HG03064 (cell line): Measurements from ENCODE around the gene KIRREL2.

Experiments used
- ATAC-seq: cut with Tn5 transposase; IDR thresholded peaks from one replicate; pipeline ENCODE4 v1.9.1; 2021; ENCODE audit warnings: low read depth; ENCODE audit not compliant: unreplicated experiment

The KIRREL2 gene

DNA sequence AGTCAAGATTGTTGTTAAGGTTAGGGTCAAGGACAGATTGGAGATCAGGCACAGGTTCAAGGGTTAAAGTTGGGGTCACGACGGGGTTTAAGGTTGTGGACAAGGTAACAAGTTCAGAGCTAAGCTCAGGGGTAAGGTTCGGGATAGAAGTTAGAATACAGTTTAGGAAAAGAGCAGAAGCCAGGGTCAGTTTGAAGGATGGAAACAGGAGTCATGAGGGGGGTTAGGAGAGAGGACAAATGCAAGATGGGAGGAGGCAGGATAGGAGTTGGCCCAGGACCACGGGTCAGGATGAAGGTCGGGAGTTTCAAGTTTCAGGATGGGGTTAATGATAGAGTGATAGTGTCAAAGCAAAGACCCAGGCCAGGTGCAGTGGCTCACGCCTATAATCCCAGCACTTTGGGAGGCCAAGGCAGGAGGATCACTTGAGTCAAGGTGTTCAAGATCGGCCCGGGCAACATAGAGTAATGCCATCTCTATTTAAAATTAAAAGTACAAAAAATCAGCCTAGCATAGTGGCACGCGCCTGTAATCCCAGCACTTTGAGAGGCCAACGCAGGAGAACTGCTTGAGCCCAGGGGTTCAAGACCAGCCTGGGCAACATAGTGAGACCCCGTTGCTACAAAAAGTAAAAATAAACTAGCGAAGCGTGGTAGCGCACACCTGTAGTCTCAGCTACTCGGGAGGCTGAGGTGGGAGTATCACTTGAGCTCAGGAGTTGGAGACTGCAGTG is 12.1 kb upstream of the KIRREL2 start:
- no peak for ATAC-seq

DNA sequence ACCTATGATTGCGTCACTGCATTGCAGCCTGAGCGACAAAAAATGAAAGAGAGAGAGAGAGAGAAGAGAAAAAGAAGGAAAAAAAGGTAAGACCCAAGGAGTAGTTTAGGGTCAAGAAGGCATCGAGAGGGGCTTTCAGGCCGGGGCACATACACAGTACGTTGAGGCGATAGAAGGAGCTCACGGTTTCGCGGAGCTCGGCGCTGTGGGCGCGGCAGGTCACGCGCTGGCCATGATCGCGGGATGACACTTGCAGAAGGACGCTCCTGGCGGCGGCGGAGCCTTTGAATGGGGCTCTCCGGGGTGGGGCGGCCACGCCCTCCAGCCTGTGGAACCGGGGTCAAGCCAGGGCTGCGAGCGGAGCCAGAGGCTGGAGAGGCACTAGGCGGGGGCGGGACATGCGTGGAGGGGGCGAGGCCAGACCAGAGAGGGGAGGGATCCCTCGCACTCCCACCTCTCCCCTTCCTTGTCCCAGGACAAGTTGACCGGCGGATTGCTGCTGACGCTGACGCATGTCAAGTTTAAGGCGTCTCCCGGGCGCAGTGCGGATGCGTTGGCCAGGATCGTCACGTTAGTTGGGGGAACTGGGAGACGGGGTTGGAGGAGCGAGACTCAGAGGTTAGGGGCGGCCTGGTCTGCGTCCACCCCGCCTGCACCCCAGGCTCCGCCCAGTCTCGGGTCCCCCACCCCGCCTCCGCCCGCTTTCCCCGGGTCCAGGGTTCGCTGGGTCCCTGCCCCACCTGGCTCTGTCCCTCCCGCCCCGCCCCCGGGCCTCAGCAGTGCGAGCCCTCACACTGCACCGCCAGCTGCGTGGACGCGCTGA is 11.3 kb upstream of the KIRREL2 start:
- ATAC-seq, result no peak

- ATAC-seq, result no peak
These were observed 10.6 kb upstream of the KIRREL2 start for GRCh38 chr19:35846038-35846668.

- no peak for ATAC-seq
These were observed 8.8 kb upstream of the KIRREL2 start for GRCh38 chr19:35847911-35848310.

DNA sequence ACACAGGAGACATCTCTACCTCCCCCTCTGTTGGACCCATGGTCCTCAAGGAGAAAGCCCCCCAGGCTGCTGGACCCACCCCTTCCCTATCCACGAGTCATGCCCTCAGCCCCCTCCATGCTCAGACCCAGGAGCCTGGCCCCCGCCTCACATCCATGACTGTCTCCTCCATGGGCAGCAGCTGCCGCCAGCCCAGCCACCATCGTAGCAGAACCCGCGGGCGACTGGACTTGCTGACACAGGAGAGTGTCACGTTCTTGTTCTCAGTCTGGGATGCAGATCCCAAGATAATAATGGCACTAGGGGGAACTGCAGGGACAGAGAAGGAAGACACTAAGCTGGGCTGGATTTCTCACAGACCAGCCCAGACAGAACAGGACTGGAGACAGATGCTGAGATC is 8.2 kb upstream of the KIRREL2 start:
- no peak for ATAC-seq

DNA sequence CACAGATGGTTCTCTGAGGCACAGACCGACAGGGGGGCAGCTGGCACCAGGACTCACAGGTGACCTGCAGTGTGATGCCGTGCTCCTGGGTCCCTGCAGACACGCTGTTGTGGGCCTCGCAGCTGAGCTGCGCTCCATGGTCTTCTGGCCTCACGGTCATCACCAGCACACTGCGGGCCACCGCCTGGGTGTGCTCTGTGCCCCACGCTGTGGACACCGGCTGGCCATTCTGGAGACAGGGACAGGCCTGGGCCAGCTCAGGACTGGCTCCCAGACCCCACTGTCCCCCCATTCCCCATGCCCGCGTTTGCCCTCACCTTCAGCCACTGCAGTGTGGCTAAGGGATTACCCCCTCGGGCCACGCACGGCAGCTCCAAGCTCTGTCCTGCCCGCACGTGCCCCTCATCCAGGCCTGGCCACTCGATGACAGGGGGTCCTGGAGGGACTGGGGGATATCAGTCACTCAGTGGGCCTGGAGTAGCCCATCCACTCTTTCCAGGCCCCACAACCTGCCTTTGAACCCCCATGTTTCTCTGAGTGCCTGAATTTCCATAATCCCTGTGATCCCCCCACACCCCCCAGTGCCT is 7.7 kb upstream of the KIRREL2 start:
- no peak for ATAC-seq

DNA sequence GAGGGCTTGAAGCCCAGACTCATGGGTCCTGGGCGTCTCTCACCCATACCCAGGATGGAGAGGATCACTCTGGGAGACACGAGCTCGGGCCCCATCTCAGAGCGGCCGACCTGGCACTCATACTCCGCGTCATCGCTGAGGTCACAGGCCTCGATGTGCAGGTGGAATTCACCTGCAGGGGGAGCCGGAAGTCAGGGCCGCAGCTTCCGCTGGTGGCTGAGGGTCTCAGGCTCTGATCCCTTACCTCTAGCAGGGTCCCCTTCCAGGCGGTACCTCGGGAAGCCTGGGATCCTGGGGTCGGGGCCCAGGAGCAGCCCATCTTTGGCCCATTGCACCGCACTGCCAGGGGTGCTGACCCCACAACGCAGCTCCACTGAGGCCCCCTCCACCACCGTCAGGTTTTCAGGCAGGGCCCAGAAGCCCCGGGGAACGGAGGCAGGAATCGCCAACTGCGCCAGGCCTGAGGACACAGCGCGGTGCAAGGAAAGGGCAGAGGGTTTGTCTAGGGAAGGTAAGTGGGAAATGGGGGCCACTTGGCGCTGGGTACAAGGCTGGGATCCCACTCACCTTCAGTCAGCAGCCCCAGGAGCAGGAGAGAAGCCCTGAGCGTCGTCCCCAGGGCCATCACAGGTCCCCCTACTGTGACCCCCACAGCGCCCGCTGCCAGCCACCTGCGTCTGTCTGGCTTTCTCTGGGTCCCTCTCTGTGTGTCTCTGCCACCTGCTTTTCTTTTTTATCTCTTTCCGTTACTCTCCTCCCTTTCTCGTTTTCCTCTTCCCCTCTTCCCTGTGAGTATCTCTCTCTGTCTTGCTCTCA is 5.3 kb upstream of the KIRREL2 start:
- no peak for ATAC-seq

DNA sequence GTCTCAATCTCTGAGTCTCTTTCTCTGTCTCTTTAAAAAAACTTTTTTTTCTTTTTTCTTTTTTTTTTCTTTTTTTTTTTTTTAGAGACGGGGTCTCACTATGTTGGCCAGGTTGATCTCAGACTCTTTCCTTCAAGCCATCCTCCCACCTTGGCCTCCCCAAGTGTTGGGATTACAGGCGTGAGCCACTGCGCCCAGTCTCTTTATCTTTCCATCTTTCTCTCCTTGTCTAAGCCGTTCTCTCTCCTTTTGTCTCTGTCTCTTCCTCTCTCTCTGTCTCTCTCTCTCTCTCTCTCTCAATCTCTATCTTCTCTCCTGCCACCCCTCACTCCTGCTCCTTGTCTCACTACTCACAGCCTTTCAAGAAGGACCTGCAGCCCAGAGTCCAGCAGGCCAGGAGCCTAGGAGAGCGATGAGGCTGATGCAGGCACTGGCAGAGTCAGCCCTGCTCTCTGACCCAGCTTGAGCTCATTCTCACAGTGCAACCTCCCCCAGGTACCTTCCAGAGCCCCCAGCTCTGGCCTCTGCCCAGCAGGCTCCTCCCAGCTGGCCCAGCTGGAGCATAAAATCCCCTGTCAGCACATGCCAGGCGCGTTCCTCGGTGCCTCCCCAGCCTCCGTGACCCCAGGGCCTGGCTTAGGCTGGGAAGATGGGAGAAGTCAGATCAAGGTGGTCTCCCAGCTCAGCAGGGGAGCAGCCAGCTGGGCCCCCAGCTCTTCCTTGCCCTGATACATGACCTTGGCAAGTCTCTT is 4.5 kb upstream of the KIRREL2 start, which contains the start of gene NPHS1:
Gene NPHS1, minus strand, starts transcription at position 476 of the 752 bp plus-strand sequence. CDS start 667 bp downstream, outside the sequence.
- ATAC-seq, result no peak

- no peak for ATAC-seq
These were observed 3.5 kb upstream of the KIRREL2 start for GRCh38 chr19:35853038-35853756.

DNA sequence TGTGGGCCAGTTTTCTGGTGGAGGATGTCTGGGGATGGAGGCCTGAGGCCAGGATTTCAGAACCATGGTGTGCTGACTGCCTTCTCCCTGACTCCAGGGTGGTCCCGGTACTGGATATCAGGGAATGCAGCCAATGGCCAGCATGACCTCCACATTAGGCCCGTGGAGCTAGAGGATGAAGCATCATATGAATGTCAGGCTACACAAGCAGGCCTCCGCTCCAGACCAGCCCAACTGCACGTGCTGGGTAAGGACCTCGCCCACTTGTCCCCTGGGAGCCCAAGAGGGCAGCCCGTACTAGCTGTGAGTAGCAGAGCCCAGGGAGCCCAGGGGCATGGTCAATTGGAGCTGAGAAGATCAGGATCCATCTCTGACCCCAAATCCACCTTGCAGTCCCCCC is 1.6 kb downstream of the KIRREL2 start:
- ATAC-seq, result no peak

- ATAC-seq, result no peak
These were observed 2.7 kb downstream of the KIRREL2 start for GRCh38 chr19:35859414-35859813.

DNA sequence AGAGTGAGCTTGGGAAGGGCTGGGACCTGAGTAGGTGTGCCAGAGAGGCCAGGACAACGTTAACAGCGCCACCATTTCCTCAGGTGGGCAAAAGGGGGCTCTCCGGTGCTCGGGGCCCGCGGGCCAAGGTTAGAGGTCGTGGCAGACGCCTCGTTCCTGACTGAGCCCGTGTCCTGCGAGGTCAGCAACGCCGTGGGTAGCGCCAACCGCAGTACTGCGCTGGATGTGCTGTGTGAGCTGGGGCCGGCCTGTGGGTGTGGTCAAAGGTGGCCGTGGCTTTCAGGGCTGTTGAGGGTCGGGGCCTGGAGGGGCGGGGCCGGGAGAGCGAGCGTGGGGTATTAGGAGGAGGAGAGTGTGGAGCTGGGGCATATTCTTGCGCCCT is 3.7 kb downstream of the KIRREL2 start:
- no peak for ATAC-seq

DNA sequence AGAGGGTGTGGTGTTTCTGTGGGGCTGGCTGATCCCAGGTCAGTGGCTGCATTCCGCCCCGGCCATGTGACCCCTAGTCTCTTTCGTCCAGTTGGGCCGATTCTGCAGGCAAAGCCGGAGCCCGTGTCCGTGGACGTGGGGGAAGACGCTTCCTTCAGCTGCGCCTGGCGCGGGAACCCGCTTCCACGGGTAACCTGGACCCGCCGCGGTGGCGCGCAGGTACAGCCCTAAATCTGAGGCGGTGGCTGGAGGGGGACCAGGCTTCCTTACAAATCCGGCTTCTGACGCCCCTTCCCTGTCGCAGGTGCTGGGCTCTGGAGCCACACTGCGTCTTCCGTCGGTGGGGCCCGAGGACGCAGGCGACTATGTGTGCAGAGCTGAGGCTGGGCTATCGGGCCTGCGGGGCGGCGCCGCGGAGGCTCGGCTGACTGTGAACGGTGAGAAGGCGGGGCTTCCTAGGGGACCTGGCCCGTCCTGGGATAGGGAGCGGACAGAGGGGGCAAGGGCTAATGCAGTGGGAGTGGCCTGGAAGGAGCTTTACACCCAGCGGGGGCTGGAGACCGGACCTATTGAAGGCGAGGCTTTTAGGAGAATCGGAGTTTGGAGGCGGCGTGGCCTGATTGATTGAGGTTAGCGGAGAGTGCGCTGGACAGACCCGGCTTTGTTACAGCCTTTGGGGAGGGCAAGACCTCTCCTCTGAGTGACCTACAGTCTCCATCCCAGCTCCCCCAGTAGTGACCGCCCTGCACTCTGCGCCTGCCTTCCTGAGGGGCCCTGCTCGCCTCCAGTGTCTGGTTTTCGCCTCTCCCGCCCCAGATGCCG is 4.3 kb downstream of the KIRREL2 start:
- ATAC-seq, result no peak

- no peak for ATAC-seq
These were observed 5.0 kb downstream of the KIRREL2 start for GRCh38 chr19:35861640-35862160.

DNA sequence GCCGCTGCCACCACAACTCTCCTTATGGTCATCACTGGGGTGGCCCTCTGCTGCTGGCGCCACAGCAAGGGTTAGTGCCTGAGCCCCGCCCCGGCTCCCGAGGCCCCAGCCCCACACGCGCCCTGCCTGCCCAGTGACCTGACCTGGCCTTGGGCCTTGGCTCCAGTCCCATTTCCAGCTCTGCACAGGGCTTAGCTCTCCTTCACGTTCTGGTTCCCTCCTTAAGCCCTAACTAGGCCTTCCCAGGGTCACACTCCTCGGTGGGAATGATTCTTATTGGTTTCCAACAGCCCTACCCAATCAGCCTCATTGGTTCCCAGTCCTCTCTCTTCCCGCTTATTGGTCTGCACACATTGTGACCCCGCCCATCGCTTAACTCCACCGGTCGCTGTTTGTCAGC is 5.8 kb downstream of the KIRREL2 start:
- ATAC-seq, result no peak

DNA sequence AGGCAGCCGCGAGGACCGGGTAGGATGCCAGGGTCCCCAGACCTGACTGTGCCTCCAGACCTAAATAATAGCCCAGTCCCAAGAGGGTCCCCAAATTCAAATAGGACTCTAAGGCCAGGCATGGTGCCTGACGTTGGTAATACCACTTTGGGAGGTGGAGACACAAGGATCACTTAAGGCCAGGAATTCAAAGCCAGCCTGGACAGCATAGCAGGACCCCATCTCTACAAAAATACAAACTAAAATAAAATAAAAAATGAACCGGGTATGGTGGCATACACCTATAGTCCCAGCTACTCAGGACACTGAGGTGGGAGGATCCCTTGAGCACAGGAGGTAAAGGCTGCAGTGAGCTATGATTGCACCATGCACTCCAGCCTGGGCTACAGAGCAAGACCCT is 6.3 kb downstream of the KIRREL2 start:
- ATAC-seq, result no peak

- ATAC-seq, result no peak
These were observed 11.6 kb downstream of the KIRREL2 start, which contains the start of gene APLP1 for GRCh38 chr19:35868172-35868822. APLP1 (plus strand) TSS chr19:35868574; CDS start chr19:35868637, 63 bp downstream.
